Hypothalamus (tissue), 51 donors: Measurements from ENCODE around the gene JARID2.

Experiments
- DNase-seq, 51 donors: peaks; one replicate each; lab custom pipeline; 2025; lab: John Stamatoyannopoulos, UW

The JARID2 gene

GRCh38 chr6:15452182-15452941, 206.5 kb downstream of the JARID2 start:
- DNase-seq: no peak

GRCh38 chr6:15453186-15453585, 207.3 kb downstream of the JARID2 start:
- no peak for DNase-seq

GRCh38 chr6:15453622-15454021, 207.8 kb downstream of the JARID2 start:
- DNase-seq: peak in 12 of 51 donors; percentile 6 to 68 (median 31)

- DNase-seq: no peak
These were observed 210.6 kb downstream of the JARID2 start for GRCh38 chr6:15456422-15456821.

GRCh38 chr6:15457121-15457650, 211.3 kb downstream of the JARID2 start:
- DNase-seq: no peak

- DNase-seq: peak in 1 of 51 donors; percentile 36
These were observed 212.2 kb downstream of the JARID2 start for GRCh38 chr6:15458021-15458459.

- DNase-seq: no peak
These were observed 214.3 kb downstream of the JARID2 start for GRCh38 chr6:15460110-15460727.

GRCh38 chr6:15461127-15461944, 215.5 kb downstream of the JARID2 start:
- no peak for DNase-seq

- DNase-seq: no peak
These were observed 216.4 kb downstream of the JARID2 start for GRCh38 chr6:15462256-15462655.

GRCh38 chr6:15462717-15463525, 217.1 kb downstream of the JARID2 start:
- DNase-seq: no peak

GRCh38 chr6:15464211-15464725, 218.4 kb downstream of the JARID2 start:
- DNase-seq: peak in 1 of 51 donors; percentile 18

- DNase-seq: no peak
These were observed 219.3 kb downstream of the JARID2 start for GRCh38 chr6:15465212-15465611.

- no peak for DNase-seq
These were observed 224.9 kb downstream of the JARID2 start for GRCh38 chr6:15470746-15471145.

- no peak for DNase-seq
These were observed 226.8 kb downstream of the JARID2 start for GRCh38 chr6:15472621-15473020.

- no peak for DNase-seq
These were observed 227.3 kb downstream of the JARID2 start for GRCh38 chr6:15473174-15473573.

GRCh38 chr6:15473741-15474161, 227.9 kb downstream of the JARID2 start:
- DNase-seq: no peak

- DNase-seq: no peak
These were observed 228.3 kb downstream of the JARID2 start for GRCh38 chr6:15474196-15474595.

GRCh38 chr6:15475261-15475660, 229.4 kb downstream of the JARID2 start:
- DNase-seq: no peak

- no peak for DNase-seq
These were observed 230.0 kb downstream of the JARID2 start for GRCh38 chr6:15475872-15476271.
